HepG2 (cell line): Measurements from ENCODE around the gene TTYH1. TPM values are rescaled to one million over a fixed set of nuclear protein-coding genes. Genes with fewer than 3 reads are reported as not detected.
A peak's percentile ranks its signal among the peaks of the same experiment; 100 is the strongest.

Experiments used
- BHLHE40 ChIP-seq: IDR thresholded peaks from 2 replicates; pipeline ENCODE4 v1.6.1; 2011; ENCODE audit warnings: low read length, improper control_type of control experiment
- CBX2 ChIP-seq, 2 experiments: fragments of 200-600 bp in 1 of 2; sonication (generic); formaldehyde crosslinking in 1 of 2; IDR thresholded peaks; 2 replicates each; pipeline versions ENCODE4 v1.7.0 to v1.8.1; 2018 to 2022; ENCODE audit warnings: low read depth in 2 of 2, low read length in 1 of 2, mild to moderate bottlenecking in 1 of 2, missing genetic modification reagents in 1 of 2
- CCDC6 ChIP-seq: sonication (generic); formaldehyde crosslinking; IDR thresholded peaks from 2 replicates; pipeline ENCODE4 v1.8.1; 2022; ENCODE audit warnings: mild to moderate bottlenecking, missing genetic modification reagents, moderate library complexity
- CENPX ChIP-seq: sonication (generic); formaldehyde crosslinking; IDR thresholded peaks from 2 replicates; pipeline ENCODE4 v1.9.0; 2021; ENCODE audit warnings: mild to moderate bottlenecking, missing genetic modification reagents, moderate library complexity
- CHD4 ChIP-seq: fragments of 200-600 bp; sonication (generic); IDR thresholded peaks from 2 replicates; pipeline ENCODE4 v1.7.0; 2017; ENCODE audit warnings: mild to moderate bottlenecking, low read length, borderline replicate concordance
- MBD4 ChIP-seq: IDR thresholded peaks from 2 replicates; pipeline ENCODE4 v1.6.1; 2012; ENCODE audit warnings: low read length, inconsistent platforms, borderline replicate concordance
- NRL ChIP-seq: sonication (generic); formaldehyde crosslinking; IDR thresholded peaks from 2 replicates; pipeline ENCODE4 v1.5.0; 2020; ENCODE audit warnings: missing genetic modification reagents, mild to moderate bottlenecking, moderate library complexity, borderline replicate concordance
- RBM22 ChIP-seq: fragments of 200-400 bp; formaldehyde crosslinking; optimal IDR thresholded peaks from 2 replicates; pipeline ENCODE3; 2017; ENCODE audit warnings: mild to moderate bottlenecking, low read length, moderate library complexity
- SALL1 ChIP-seq: sonication (generic); formaldehyde crosslinking; IDR thresholded peaks from 2 replicates; pipeline ENCODE4 v1.8.0; 2022; ENCODE audit warnings: mild to moderate bottlenecking, missing genetic modification reagents
- TBP ChIP-seq: sonication (generic); formaldehyde crosslinking; IDR thresholded peaks from 2 replicates; pipeline ENCODE4 v1.5.0; 2020; ENCODE audit warnings: missing genetic modification reagents
- TMF1 ChIP-seq: sonication (generic); formaldehyde crosslinking; IDR thresholded peaks from 2 replicates; pipeline ENCODE4 v1.8.1; 2022; ENCODE audit warnings: low read depth, missing genetic modification reagents
- XBP1 ChIP-seq: sonication (generic); formaldehyde crosslinking; IDR thresholded peaks from 2 replicates; pipeline ENCODE4 v1.5.0; 2020; ENCODE audit warnings: missing genetic modification reagents
- ZBTB8A ChIP-seq: sonication (generic); formaldehyde crosslinking; IDR thresholded peaks from 2 replicates; pipeline ENCODE4 v1.4.0; 2020; ENCODE audit warnings: mild to moderate bottlenecking, low read depth, missing genetic modification reagents, borderline replicate concordance
- ZFP82 ChIP-seq: sonication (generic); formaldehyde crosslinking; IDR thresholded peaks from 2 replicates; pipeline ENCODE4 v1.5.1; 2020; ENCODE audit warnings: mild to moderate bottlenecking, missing genetic modification reagents, borderline replicate concordance
- ZKSCAN8 ChIP-seq: IDR thresholded peaks from 2 replicates; pipeline ENCODE4 v1.6.1; 2016; ENCODE audit warnings: borderline replicate concordance, missing genetic modification reagents, missing compliant biosample characterization
- ZNF224 ChIP-seq: sonication (generic); formaldehyde crosslinking; IDR thresholded peaks from 2 replicates; pipeline ENCODE4 v1.5.0; 2020; ENCODE audit warnings: mild to moderate bottlenecking, missing genetic modification reagents
- ZNF230 ChIP-seq: sonication (generic); formaldehyde crosslinking; IDR thresholded peaks from 2 replicates; pipeline ENCODE4 v1.4.0; 2020; ENCODE audit warnings: mild to moderate bottlenecking, missing genetic modification reagents
- ZNF614 ChIP-seq: IDR thresholded peaks from 2 replicates; pipeline ENCODE4 v1.6.1; 2018; ENCODE audit warnings: missing biosample characterization, missing genetic modification reagents, inconsistent platforms, borderline replicate concordance
- ZSCAN9 ChIP-seq: IDR thresholded peaks from 2 replicates; pipeline ENCODE4 v1.6.1; 2016; ENCODE audit warnings: borderline replicate concordance
- polyA plus RNA-seq, 8 experiments: library from polyadenylated mRNA; depleted of rRNA in 3 of 8; stranded (reverse) in 7 of 8; unstranded in 1 of 8; fragments of >200 nt; fragmentation: Illumina TruSeq in 4 of 8; extraction: Trizol in 4 of 8; gene quantifications; 2 replicates each; pipeline versions ENCODE4 v1.2.1 to v1.2.3, GENCODE V29; 2011 to 2016; ENCODE audit warnings: low read depth in 4 of 8, missing spikeins in 1 of 8, mixed read lengths in 1 of 8; ENCODE audit not compliant: insufficient read depth in 1 of 8
- total RNA-seq, 5 experiments: library from RNA; depleted of rRNA; stranded (reverse); fragments of >200 nt; fragmentation: Illumina TruSeq; extraction: Trizol; gene quantifications; 2 replicates each; pipeline ENCODE4 v1.2.3, GENCODE V29; 2016; ENCODE audit warnings: low read depth in 1 of 5
- TF ChIP-seq, protein P1 (sequence below): sonication (generic); formaldehyde crosslinking; IDR thresholded peaks from 2 replicates; pipeline ENCODE4 v1.4.0; 2020; ENCODE audit warnings: low read depth, missing genetic modification reagents
- TF ChIP-seq, protein P2 (sequence below): sonication (generic); formaldehyde crosslinking; IDR thresholded peaks from 2 replicates; pipeline ENCODE4 v1.4.0; 2020; ENCODE audit warnings: missing genetic modification reagents
- TF ChIP-seq, protein P3 (sequence below): sonication (generic); formaldehyde crosslinking; IDR thresholded peaks from 2 replicates; pipeline ENCODE4 v1.4.0; 2020; ENCODE audit warnings: missing genetic modification reagents
- TF ChIP-seq, protein P4 (sequence below): sonication (generic); formaldehyde crosslinking; IDR thresholded peaks from 2 replicates; pipeline ENCODE4 v1.8.0; 2022; ENCODE audit warnings: mild to moderate bottlenecking, missing genetic modification reagents

TTYH1 gene
- total and polyA plus RNA-seq, 2 of the 13 experiments (the other 11 are each of a cell fraction or from before 2014, with no cell fraction given) = 6.9 to 19.9 TPM

DNA sequence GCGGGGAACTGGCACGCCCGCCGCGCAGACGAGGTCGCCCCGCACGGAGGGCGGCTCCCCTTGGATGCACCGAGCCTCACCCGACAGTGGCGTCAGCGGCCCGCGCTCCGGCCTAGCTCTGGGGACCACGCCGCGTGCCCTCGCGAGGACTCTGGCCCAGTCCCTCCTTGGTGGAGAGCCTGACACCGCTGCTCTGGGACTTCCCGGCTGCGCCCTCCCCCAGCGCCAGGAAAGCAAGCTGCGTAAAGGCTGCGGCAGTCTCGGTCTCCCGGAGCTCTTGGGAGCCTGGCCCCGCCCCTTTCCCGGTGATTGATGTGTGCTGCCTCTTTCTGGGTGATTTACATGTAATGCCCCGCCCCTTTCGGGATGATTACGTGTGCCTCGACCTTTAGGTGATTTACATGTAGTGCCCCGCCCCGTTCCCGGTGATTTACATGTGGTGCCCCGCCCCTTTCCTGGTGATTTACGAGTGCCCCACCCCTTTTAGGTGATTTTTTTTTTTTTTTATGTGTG lies 48.3 kb downstream of the TTYH1 start, which contains the start of gene LENG9 (continued):
- peak; percentile 60; the same call in 1 of the 2 replicates for TF ChIP-seq XBP1 (CRISPR knock-in tag)
- TF ChIP-seq TMF1 (CRISPR knock-in tag) = 0 out of 2 replicates have a peak, but pooled peaks have one; percentile 67
- 0 out of 2 replicates have a peak, but pooled peaks have one; percentile 37 for TF ChIP-seq ZSCAN9 (CRISPR knock-in tag)
- TF ChIP-seq NRL (CRISPR knock-in tag) = peak; percentile 72; the same call in 1 of the 2 replicates
- no peak for TF ChIP-seq TBP (CRISPR knock-in tag)
- TF ChIP-seq ZNF224 (CRISPR knock-in tag) = no peak; the same call in 1 of the 2 replicates
- TF ChIP-seq RBM22 = no peak
- TF ChIP-seq CHD4 = no peak
- peak; percentile 97; the same call in 1 of the 2 replicates for TF ChIP-seq ZFP82 (CRISPR knock-in tag)
- TF ChIP-seq, protein P1, sequence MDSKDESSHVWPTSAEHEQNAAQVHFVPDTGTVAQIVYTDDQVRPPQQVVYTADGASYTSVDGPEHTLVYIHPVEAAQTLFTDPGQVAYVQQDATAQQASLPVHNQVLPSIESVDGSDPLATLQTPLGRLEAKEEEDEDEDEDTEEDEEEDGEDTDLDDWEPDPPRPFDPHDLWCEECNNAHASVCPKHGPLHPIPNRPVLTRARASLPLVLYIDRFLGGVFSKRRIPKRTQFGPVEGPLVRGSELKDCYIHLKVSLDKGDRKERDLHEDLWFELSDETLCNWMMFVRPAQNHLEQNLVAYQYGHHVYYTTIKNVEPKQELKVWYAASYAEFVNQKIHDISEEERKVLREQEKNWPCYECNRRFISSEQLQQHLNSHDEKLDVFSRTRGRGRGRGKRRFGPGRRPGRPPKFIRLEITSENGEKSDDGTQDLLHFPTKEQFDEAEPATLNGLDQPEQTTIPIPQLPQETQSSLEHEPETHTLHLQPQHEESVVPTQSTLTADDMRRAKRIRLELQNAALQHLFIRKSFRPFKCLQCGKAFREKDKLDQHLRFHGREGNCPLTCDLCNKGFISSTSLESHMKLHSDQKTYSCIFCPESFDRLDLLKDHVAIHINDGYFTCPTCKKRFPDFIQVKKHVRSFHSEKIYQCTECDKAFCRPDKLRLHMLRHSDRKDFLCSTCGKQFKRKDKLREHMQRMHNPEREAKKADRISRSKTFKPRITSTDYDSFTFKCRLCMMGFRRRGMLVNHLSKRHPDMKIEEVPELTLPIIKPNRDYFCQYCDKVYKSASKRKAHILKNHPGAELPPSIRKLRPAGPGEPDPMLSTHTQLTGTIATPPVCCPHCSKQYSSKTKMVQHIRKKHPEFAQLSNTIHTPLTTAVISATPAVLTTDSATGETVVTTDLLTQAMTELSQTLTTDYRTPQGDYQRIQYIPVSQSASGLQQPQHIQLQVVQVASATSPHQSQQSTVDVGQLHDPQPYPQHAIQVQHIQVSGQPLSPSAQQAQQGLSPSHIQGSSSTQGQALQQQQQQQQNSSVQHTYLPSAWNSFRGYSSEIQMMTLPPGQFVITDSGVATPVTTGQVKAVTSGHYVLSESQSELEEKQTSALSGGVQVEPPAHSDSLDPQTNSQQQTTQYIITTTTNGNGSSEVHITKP (CRISPR knock-in tag) = no peak
- no peak for TF ChIP-seq ZKSCAN8 (CRISPR knock-in tag)
- TF ChIP-seq CCDC6 (CRISPR knock-in tag) = no peak; the same call in 1 of the 2 replicates
- no peak for TF ChIP-seq MBD4
- TF ChIP-seq CBX2 (IDR thresholded peaks at IDR 0.05; ENCODE audit: low read depth, low read length) = no peak
- TF ChIP-seq CBX2 (CRISPR knock-in tag; IDR thresholded peaks at IDR 0.05; ENCODE audit: low read depth) = no peak
- TF ChIP-seq, protein P2, sequence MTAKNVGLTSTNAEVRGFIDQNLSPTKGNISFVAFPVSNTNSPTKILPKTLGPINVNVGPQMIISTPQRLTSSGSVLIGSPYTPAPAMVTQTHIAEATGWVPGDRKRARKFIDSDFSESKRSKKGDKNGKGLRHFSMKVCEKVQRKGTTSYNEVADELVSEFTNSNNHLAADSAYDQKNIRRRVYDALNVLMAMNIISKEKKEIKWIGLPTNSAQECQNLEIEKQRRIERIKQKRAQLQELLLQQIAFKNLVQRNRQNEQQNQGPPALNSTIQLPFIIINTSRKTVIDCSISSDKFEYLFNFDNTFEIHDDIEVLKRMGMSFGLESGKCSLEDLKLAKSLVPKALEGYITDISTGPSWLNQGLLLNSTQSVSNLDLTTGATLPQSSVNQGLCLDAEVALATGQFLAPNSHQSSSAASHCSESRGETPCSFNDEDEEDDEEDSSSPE (CRISPR knock-in tag) = peak; percentile 45
- no peak for TF ChIP-seq ZBTB8A
- no peak for TF ChIP-seq CENPX (CRISPR knock-in tag)
- TF ChIP-seq, protein P3, sequence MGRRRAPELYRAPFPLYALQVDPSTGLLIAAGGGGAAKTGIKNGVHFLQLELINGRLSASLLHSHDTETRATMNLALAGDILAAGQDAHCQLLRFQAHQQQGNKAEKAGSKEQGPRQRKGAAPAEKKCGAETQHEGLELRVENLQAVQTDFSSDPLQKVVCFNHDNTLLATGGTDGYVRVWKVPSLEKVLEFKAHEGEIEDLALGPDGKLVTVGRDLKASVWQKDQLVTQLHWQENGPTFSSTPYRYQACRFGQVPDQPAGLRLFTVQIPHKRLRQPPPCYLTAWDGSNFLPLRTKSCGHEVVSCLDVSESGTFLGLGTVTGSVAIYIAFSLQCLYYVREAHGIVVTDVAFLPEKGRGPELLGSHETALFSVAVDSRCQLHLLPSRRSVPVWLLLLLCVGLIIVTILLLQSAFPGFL (CRISPR knock-in tag) = no peak
- TF ChIP-seq SALL1 (CRISPR knock-in tag) = peak; percentile 51
- TF ChIP-seq BHLHE40 = no peak; the same call in 1 of the 2 replicates
- TF ChIP-seq, protein P4, sequence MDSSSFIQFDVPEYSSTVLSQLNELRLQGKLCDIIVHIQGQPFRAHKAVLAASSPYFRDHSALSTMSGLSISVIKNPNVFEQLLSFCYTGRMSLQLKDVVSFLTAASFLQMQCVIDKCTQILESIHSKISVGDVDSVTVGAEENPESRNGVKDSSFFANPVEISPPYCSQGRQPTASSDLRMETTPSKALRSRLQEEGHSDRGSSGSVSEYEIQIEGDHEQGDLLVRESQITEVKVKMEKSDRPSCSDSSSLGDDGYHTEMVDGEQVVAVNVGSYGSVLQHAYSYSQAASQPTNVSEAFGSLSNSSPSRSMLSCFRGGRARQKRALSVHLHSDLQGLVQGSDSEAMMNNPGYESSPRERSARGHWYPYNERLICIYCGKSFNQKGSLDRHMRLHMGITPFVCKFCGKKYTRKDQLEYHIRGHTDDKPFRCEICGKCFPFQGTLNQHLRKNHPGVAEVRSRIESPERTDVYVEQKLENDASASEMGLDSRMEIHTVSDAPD (CRISPR knock-in tag) = no peak
- TF ChIP-seq ZNF614 = no peak
- TF ChIP-seq ZNF230 (CRISPR knock-in tag) = no peak
